AG09319 (cell line): ENCODE measurements around the gene USP38.
"Not testable (repeated sequence)": the region's sequence is repeated elsewhere in the genome, so short reads cannot be mapped to it uniquely, and the experiment has no call there.

Experiments used
- DNase-seq: peaks from one replicate; pipeline ENCODE4 v3.0.0-alpha.2; 2010; ENCODE audit warnings: low read depth; ENCODE audit errors: extremely low read depth
- TF ChIP-seq, protein P1 (sequence below): IDR thresholded peaks from 2 replicates; pipeline ENCODE4 v1.5.1; 2011; ENCODE audit warnings: low read depth, mild to moderate bottlenecking, inconsistent platforms, low read length, moderate library complexity

USP38 gene, protein sequence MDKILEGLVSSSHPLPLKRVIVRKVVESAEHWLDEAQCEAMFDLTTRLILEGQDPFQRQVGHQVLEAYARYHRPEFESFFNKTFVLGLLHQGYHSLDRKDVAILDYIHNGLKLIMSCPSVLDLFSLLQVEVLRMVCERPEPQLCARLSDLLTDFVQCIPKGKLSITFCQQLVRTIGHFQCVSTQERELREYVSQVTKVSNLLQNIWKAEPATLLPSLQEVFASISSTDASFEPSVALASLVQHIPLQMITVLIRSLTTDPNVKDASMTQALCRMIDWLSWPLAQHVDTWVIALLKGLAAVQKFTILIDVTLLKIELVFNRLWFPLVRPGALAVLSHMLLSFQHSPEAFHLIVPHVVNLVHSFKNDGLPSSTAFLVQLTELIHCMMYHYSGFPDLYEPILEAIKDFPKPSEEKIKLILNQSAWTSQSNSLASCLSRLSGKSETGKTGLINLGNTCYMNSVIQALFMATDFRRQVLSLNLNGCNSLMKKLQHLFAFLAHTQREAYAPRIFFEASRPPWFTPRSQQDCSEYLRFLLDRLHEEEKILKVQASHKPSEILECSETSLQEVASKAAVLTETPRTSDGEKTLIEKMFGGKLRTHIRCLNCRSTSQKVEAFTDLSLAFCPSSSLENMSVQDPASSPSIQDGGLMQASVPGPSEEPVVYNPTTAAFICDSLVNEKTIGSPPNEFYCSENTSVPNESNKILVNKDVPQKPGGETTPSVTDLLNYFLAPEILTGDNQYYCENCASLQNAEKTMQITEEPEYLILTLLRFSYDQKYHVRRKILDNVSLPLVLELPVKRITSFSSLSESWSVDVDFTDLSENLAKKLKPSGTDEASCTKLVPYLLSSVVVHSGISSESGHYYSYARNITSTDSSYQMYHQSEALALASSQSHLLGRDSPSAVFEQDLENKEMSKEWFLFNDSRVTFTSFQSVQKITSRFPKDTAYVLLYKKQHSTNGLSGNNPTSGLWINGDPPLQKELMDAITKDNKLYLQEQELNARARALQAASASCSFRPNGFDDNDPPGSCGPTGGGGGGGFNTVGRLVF

DNA sequence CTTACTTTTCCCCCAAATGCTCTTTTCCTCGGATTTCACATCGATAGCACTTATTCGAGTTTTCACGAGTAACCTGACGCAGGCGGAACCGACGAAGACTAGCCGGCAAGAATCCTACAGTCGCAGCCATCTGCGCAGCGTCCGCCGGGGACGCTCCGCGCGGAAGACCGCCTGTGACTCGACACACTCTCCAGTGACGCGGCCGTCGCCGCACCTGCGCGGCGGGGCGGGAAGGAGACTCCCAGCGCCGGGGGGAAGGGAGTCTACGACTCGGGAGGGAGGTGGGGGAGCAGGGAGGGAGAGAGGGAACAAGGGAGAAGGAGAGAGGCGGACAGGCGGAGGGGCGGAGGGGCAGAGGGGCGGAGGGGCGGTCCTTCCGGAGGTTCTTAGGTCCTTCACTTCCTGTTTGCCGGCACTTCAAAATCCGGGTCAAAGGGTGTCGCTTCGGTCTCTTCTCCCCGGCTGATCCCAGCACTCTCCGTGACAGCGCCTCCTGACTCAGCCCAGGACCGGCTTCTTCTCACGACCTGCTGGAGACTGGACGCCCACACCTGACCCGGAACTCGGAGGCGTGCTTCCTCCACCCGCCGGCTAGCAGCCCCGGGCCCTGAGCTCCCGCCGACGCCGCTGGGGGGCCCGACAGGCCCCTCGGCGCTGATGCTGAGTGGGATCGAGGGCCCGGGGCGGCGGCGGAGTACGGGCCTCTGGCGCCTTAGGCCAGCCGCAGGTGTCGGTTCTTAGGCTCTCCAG lies at the start of gene USP38:
Gene USP38 (plus strand): TSS at position 415 of the 750 bp plus-strand sequence. CDS start 534 bp downstream, outside the sequence.
- TF ChIP-seq, protein P1, sequence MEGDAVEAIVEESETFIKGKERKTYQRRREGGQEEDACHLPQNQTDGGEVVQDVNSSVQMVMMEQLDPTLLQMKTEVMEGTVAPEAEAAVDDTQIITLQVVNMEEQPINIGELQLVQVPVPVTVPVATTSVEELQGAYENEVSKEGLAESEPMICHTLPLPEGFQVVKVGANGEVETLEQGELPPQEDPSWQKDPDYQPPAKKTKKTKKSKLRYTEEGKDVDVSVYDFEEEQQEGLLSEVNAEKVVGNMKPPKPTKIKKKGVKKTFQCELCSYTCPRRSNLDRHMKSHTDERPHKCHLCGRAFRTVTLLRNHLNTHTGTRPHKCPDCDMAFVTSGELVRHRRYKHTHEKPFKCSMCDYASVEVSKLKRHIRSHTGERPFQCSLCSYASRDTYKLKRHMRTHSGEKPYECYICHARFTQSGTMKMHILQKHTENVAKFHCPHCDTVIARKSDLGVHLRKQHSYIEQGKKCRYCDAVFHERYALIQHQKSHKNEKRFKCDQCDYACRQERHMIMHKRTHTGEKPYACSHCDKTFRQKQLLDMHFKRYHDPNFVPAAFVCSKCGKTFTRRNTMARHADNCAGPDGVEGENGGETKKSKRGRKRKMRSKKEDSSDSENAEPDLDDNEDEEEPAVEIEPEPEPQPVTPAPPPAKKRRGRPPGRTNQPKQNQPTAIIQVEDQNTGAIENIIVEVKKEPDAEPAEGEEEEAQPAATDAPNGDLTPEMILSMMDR = no peak; the same call in 1 of the 2 replicates
- peak; percentile 80 for DNase-seq

DNA sequence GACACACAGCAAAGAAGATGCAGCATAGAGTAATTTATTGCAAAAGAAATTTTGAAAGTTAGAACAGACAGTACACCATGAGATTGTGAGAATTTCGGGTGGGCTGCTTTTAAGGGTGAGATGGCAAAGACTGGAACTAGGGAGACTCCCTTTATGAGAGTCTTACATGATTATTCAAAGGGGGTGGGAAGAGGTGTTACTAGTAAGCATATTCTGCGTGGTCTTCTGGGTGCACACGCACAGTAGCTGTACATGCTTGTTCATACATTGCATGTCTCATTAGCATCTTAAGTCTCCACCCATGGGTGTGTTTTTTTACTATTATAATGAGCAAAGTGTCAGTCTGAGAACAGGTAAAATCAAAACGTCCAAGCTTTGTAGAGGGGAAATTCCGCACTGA lies 49.4 kb upstream of the USP38 start:
- DNase-seq = no peak
- TF ChIP-seq, protein P1 = no peak

DNA sequence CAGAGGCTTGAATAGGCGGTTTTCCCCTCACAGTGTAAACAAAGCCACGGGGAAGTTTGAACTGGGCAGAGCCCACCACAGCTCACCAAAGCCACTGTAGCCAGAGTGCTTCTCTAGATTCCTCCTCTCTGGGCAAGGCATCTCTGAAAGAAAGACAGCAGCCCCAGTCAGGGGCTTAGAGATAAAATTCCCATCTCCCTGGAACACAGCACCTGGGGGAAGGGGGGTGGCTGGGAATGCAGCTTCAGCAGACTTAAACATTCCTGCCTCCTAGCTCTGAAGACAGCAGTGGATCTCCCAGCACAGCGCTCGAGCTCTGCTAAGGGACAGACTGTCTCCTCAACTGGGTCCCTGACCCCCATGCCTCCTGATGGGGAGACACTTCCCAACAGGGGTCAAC lies 44.0 kb upstream of the USP38 start:
- no peak for DNase-seq
- TF ChIP-seq, protein P1 = no peak

DNA sequence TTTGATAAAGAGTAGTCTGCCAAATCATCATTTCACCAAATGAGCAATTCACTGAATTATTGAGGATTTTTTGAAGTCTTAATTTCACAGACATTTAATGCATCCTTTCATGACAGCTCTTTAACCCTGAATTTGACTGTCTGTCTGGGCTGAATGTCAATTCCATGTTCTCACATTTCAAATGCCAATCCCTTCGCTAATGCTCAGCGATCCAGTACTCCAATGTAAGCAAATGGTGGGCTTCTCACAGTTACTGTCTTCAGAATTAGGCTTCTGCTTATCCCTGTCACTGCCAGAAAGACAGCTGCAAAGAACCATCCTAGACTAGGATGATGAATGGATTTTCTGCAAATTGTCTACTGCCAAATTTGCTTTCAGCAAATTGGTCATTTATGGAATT lies 36.2 kb upstream of the USP38 start:
- DNase-seq = no peak
- TF ChIP-seq, protein P1 = no peak

DNA sequence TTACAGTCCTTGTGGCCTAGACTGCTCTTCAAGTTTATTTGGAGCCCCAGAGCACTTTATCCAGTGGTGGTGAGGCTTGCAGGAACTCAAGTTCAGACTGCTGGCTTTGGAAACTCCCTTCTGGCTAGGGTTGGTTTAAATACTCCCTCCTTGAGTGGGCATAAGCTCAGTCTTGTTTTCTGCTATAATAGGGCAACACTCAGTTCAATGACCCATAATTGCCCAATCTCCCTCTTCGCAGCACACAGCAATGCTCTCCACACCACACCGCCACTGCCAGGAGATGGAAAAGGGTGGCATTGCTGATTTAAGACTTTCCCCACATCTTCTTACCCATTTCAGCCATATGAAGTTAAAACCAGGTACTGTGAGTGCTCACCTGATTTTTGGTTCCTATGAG lies 27.9 kb upstream of the USP38 start:
- TF ChIP-seq, protein P1 = no peak
- DNase-seq = no peak

DNA sequence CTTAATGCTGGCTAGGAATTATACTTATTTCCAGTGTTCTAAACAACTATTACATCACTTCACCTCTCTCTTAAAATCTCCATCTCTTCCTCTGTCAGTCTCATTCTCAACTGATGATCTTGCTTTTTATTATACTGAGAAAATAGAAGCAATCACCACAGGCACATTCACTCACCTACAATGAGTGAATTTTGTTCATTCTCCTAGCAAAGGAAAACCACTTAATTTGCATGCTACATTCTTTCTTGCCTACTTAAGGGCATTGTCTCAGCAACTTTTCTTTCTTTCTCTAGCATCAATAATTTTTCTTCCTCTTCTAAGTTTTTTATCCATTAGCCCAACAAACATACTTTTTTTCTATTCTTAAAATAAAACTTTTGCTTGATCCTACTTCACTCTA lies 21.1 kb upstream of the USP38 start:
- TF ChIP-seq, protein P1 = no peak
- DNase-seq = no peak

DNA sequence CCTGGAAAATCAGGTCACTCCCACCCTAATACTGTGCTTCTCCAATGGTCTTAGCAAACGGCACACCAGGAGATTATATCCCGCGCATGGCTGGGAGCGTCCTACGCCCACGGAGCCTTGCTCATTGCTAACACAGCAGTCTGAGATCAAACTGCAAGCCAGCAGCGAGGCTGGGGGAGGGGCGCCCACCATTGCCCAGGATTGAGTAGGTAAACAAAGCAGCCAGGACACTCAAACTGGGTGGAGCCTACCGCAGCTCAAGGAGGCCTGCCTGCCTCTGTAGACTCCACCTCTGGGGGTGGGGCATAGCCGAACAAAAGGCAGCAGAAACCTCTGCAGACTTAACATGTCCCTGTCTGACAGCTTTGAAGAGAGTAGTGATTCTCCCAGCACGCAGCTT lies 18.0 kb upstream of the USP38 start:
- DNase-seq = not testable (repeated sequence)
